C4-2B (cell line): ENCODE measurements around the gene ELOVL3.

Experiments
- H3K27ac ChIP-seq: fragments of 450-650 bp; 2 replicates; pipeline ENCODE4 v1.5.1; 2017
- CTCF ChIP-seq: fragments of 450-650 bp; conservative IDR thresholded peaks from 2 replicates; pipeline ENCODE4 v1.5.1; 2017; ENCODE audit warnings: mild to moderate bottlenecking
- ZFX ChIP-seq: fragments of 450-650 bp; IDR thresholded peaks from 2 replicates; pipeline ENCODE4 v1.6.1; 2017

ELOVL3 gene

GRCh38 chr10:102261196-102261595, 35.1 kb downstream of the ELOVL3 start:
- no peak overlapping the region for H3K27ac ChIP-seq
- TF ChIP-seq ZFX, result no peak
- no peak for TF ChIP-seq CTCF

- TF ChIP-seq ZFX, result no peak
- TF ChIP-seq CTCF, result no peak
- no peak overlapping the region for H3K27ac ChIP-seq
These were observed 35.7 kb downstream of the ELOVL3 start for GRCh38 chr10:102261842-102262241.

- TF ChIP-seq CTCF (no peak), ZFX (no peak)
- H3K27ac ChIP-seq, result no peak overlapping the region
These were observed 36.8 kb downstream of the ELOVL3 start for GRCh38 chr10:102262744-102263370.

GRCh38 chr10:102264371-102264770, 38.3 kb downstream of the ELOVL3 start:
- TF ChIP-seq ZFX (no peak), CTCF (no peak)
- no peak overlapping the region for H3K27ac ChIP-seq

- TF ChIP-seq CTCF, result no peak
- no peak for TF ChIP-seq ZFX
- H3K27ac ChIP-seq, result peak overlapping the region; percentile 49
These were observed 40.6 kb downstream of the ELOVL3 start for GRCh38 chr10:102266670-102267069.

GRCh38 chr10:102267748-102268147, 41.6 kb downstream of the ELOVL3 start:
- TF ChIP-seq ZFX (no peak), CTCF (no peak)
- no peak overlapping the region for H3K27ac ChIP-seq

- TF ChIP-seq CTCF (no peak), ZFX (no peak)
- no peak overlapping the region for H3K27ac ChIP-seq
These were observed 42.3 kb downstream of the ELOVL3 start for GRCh38 chr10:102268375-102268888.
